HG03095 (cell line): ENCODE measurements around the gene FOXD4L3.
"Not testable (repeated sequence)": the region's sequence is repeated elsewhere in the genome, so short reads cannot be mapped to it uniquely, and the experiment has no call there.

Experiments
- ATAC-seq: cut with Tn5 transposase; IDR thresholded peaks from one replicate; pipeline ENCODE4 v1.9.1; 2021; ENCODE audit warnings: moderate library complexity; ENCODE audit not compliant: unreplicated experiment

Gene FOXD4L3

DNA sequence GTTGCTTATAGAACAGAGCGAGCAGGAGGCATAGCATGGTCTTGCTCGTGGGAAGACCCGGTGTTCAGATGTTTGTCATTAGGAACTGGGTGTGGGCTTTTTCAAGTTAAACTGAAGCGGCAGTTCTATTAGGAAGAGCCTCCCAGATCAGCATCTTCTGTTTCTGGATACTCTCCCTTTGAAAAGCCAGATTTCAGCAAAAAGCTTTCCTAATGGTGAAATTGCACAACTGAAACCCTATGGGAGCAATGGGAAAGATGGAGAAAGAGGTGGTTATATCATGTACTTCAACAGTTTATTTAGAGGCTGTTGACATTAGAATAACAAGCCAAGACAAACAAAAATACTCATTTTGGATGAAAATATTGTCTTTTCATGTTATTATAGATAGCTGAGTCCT, 41.3 kb downstream of the FOXD4L3 start:
- not testable (repeated sequence) for ATAC-seq

DNA sequence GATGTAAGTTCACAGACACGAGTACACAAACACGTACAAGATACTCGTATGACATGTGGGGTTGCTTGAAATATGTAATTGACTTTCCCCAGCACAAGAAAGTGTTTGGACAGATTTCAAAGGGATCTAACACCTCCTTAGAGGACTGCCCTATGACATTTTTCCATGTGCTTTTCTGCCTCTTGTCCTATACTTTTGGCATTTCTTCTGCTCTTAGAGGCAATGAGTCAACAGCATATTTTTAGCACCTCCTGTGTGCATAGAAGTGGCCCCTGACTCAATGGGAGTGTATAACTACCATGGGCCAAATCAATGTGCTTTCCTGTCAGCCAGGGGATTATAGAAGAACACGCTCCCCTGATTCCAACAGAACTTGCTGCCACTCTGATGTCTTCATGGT, 49.0 kb downstream of the FOXD4L3 start:
- not testable (repeated sequence) for ATAC-seq
